Activated CD4-positive, alpha-beta T cell treated with anti-CD3 and anti-CD28 coated beads, Interleukin-2, amount 50 U/mL, for 1 hour (primary cell): Measurements from ENCODE around the gene DIPK1B.

ENCODE experiments used
- DNase-seq: peaks from one replicate; pipeline ENCODE4 v3.0.0-alpha.2; 2020

Gene DIPK1B

GRCh38 chr9:136686794-136687711, 25.3 kb upstream of the DIPK1B start, which contains the start of gene AGPAT2:
Gene AGPAT2, minus strand, starts transcription at chr9:136687457. Its CDS starts 100 bp downstream, at chr9:136687357.
- peak; percentile 58 for DNase-seq

DNA sequence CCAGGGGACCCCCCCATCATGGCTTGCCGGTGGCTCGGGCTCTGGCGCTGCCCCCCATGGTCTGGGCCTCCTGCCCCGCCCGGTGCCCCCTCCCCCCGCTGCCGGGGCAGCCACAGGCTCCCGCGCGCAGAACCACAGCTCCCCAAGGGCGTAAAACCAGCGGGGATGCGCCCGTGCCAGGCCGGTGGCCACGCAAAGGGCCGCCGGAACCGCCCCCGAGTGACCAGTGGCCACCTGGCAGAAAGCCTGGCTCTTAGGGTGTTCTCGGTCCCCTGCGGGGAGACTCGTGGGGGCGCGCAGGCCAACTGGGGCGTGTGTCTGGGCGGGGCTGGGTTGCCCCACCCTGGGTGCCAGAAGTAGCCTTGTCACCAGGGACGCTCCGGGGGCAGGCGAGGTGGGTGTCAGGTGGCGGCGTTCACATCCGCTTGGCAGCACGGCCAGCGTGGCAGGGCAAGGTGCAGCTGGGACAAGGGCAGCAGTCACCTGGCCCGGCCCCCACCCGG, 24.6 kb upstream of the DIPK1B start:
- no peak for DNase-seq

DNA sequence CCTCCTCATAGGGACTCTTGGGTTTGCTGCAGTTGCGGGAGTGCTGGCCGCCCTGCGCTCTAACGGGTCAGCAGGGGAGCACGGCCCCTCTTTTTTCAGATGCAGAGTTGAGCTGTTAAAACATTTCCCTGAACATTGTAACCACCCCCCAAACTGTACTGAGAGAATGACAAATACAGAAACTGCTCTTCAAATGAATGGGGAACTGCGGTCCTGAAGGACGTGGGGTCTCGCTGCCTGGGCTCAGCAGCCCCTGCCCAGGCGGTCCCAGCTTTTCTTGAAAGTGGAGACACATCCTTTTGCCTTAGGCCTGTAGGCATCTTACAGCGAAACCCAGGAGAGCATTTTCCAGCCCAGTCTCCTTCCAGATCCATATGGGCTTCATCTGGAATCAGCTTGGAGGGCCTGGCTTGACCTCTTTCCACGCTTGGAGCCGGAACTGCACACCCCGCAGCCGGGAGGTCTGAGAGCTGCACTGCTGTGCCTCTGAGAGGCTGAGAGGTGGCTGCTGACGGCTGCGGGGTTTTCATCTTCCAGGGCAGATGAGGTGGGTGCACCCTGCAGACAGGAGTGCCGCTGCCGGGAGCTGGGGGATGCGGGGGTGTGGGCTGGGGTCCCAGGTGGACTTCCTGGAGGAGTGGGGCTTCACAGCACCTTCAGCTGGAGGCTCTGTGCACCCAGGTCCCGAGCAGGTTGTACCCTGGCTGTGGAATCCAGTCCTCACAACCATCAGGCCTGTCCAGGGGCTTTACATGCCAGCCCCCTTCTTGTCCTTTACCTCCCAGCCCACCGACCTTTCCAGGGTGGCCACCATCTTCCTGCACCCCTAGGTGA, 23.9 kb upstream of the DIPK1B start:
- no peak for DNase-seq

GRCh38 chr9:136689108-136689460, 23.3 kb upstream of the DIPK1B start:
- no peak for DNase-seq

GRCh38 chr9:136690104-136690805, 22.1 kb upstream of the DIPK1B start:
- DNase-seq = no peak

DNA sequence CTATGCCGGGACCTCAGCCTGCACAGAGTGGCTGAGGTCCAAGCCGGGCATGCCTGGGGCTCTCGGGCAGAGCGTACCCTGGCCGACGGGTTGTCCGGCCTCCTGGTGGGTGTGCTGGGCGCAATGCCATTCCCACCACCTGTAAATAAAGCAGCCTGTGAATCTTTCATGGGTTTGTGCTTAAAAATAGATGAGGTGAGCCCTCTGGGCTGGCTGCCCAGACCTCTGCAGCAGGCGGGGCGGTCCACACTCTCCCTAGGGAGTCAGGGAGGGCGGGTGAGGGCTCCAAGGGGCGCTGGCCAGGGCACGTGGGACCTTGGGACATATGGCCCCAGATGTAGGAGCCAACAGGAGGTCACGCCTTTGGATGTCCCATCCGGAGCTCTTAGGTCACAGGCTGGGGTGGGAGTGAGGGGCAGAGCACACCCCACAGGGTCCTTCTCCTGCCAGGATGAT, 21.5 kb upstream of the DIPK1B start:
- no peak for DNase-seq

- DNase-seq = no peak
These were observed 20.8 kb upstream of the DIPK1B start for GRCh38 chr9:136691316-136692184.

DNA sequence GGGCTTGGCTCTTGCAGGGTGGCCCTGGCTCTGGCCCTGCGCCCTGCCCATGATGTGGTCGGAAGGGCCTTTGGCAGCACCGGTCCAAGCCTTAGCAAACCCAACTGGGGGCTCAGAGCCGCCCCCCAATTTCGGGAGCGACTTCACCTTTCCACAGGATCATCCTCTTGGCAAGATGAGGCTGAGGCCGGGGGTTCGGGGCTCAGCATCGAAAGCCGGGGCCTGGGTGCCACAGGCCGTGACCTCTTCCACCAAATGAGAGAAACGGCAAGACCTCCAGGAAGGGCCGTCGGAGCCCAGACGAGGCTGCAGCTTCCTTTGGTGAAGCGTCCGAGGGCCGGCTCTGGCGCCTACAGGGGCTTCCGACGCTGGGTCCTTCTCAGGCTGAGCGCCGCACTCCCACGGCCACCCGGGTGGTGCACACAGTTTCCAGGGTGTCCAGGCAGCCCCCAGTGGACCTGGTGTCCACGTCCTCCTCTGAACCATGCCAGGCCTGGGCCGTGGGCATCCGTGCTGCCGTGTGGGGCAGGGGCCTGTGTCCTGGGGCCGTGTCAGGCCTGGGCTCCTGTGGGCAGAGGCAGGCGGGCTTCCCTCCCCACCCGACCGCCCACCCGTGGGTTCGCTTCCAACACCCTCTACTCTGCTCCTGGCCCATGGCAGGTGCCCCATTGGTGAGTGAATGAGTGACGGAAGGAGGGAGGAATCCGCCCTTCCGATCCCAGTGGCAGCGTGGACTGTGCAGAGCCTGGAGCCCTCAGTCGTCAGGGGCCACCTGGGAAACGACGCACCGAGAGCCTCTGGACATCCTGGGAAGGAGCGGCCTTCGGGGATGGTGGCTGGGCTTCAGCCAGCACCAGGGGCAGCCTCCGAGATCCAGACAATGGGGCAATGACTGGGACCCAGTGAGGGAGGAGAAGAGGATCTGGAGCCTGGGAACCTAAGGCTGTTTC, 19.9 kb upstream of the DIPK1B start:
- DNase-seq = no peak

- DNase-seq = no peak
These were observed 19.3 kb upstream of the DIPK1B start for GRCh38 chr9:136693135-136693489.

DNA sequence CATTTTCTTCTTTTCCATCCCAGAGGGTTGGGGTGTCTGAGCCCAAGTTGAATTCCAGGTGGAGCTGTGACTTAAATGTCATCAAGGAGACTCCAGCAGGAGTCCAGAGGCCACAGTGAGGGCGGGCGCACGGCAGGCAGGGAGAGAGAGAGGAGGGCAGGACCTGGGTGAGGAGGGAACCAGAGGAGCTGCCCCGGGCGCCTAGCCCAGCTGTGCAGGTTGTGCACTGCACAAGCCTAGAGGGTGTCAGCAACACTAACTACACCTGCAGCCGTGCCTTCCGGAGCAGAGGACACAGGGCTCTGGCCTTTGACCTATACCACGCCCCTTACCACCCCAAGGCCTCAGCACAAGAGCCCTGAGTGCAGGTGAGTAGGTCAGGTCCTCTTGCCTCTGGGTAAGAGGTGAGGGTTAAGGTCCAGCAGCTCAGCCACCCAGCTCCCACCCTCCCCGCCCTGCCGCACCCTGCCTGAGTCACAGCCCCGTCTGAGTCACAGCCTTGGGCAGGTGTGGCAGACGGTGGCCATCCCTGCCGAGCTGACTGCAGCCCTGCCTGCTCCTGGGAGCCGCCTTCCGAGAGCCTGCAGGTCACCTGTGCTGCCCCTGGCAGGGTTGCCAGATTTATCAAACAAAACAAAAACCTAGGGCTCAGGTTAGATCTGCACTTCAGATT, 18.7 kb upstream of the DIPK1B start:
- no peak for DNase-seq

DNA sequence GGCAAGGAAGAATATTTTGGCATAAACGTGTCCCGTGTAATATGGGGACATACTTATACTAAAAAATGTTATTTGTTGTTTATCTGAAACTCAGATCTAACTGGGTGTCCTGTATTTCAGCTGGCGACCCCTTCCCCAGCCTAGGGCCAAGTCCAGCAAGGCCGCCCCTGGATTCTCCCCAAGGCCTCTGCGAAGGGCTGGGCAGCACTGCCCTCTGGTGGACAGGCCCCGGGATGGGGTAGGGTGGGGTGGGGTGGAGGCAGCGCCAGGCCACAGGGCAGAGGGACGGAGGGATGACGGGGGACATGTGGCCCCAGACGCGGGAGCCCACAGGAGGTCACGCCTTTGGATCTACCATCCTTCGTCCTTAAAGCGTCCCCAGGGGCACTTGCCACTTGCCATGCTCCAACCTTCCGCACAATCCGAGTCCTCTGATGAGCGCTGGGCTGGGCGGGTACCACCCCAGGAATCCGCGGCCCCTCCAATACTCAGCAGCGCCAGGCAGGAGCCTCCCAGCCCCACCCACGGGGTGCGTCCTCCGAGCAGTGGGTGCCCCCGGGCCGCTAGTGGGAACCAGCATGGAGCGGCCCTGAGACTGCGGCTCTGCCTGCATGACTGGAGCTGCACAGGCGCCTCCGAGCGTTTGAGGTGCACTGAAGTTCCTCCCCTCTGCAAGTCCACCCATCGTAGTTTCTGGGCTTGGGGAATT, 18.1 kb upstream of the DIPK1B start:
- DNase-seq = no peak

DNA sequence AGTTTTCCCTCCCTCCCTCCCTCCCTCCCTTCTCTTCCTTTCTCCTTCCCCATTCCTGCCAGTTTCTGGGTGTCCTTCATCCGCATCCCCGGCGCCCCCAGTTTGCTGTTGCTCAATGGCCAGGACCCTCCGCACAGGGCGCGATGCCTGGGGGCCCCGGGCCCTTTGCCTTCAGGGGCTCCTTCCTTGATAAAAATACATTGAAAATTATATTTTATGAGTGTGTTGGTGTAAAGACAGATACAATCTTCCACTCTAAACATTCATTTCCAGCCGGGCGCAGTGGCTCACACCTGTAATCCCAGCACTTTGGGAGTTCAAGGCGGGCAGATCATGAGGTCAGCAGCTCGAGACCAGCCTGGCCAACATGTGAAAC, 17.5 kb upstream of the DIPK1B start:
- DNase-seq = no peak

DNA sequence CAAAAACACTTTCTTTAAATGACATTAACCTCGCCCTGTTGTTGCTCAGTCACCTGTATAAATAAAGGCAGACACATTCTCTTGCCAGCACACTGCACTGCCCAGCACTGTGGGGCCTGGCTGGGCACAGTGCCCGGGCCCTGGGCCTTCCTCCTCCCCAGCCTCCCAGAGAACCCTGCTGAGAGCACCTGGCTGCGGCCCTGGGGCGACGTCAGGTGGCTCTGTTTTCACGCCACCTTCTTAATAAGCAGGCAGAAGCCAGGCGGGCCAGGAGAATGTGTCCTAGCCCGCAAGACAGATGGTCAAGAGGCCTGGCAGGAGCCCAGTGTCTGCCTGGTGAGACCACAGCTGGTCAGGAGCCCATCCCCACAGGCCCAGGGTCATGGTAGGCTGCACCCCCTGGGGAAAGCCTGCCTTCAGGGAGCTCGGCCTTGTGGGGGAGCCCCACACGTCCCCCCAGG, 16.9 kb upstream of the DIPK1B start:
- DNase-seq = no peak

GRCh38 chr9:136695955-136696354, 16.4 kb upstream of the DIPK1B start:
- DNase-seq = no peak

DNA sequence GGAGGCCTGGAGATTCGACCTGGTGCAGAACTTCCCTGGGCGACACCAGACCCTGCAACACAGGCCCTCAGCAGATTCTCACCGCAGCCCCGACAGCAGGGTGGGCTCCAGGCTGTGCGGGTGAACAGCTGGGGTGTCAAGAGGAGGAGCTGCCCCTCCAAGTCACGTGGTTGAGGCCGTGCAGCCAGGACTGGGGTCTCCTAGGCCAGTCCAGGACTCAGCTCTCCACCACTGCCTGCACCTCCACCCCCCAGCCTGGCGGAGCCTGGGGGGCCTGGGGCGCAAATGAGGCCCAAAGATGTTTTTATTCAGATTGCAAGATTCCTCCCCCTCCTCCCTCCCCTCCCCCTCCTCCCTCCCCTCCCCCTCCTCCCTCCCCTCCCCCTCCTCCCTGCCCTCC, 15.9 kb upstream of the DIPK1B start:
- DNase-seq = no peak

DNA sequence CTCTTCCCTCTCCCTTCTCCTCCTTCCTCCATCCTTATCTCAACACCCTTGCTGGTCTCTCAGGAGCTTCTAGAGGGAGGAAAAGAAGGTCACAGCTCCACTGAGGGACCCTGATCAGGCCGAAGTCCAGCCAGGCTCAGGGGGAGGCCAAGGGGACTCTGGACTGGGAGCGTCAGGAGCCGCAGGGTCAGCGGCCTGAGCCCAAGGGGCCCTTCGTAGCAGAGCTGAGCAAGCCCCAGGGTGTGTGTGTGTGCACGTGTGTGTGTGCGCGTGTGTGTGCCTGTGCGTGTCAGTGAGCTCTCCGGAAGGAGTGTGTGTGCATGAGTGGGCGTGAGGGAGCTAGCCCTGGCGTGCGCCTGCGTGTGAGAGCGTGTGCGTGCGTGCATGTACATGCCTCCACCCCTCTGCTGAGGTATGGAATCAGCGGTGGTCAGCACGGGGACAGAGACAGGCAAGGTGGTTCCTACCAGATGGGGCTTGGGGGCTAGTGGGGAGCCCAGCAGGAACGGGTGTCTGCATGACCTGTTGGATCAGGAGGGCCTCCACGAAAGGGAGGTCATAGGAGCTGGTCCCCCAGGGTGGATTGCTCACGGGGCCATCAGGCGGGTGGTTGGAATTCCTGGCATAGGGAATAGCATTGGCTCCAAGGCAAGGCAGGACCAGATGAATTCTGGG, 15.1 kb upstream of the DIPK1B start:
- DNase-seq = no peak

DNA sequence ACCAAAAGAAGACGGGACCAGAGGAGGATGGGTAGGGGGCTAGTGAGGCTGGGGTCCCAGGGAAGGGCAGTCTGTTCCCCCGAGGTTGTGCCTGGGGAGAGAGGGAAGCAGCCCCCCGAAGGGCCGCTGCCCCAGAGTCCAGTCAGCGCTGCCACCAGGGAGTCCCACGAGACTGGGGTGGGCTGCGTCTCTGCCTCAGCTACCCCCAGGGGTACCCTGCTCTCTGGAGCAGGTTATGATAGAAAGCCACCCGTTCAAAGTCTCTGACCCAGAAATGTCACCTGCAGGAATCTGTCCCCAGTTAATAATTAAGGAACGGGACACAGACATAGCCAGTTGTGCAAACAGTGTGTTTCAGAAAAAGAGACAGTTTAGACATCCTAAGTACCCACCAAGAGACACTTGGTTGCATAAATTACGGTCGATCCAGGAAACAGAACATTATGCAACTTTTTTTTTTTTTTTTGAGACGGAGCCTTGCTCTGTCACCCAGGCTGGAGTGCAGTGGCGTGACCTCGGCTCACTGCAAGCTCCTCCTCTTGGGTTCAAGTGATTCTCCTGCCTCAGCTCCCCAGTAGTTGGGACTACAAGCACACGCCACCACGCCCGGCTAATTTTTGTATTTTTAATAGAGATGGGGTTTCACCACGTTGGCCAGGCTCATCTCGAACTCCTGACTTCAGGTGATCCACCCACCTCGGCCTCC, 14.4 kb upstream of the DIPK1B start:
- DNase-seq = no peak

DNA sequence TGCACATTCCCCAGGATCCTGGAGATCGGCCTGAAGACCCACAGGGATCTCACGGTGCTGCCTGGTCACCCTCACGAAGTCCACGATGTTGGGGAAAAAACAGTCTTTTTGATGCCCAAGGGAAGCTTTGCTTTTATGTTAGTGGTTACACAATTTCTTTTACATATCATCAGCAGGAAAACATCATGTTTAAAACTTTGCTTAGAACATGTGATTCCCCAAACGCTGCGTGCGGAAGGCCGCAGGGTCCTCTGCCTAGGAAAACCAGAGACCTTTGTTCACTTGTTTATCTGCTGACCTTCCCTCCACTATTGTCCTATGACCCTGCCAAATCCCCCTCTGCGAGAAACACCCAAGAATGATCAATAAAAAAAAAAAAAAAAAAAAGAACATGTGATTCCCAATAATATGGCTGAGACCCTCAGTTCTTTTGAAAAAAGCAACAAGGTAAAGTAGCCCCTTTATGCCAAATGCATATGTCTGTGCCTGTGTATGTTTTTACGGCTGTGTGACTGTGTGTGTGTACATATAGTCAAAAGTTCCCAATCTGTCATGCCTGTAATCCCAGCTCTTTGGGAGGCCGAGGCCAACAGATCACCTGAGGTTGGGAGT, 13.6 kb upstream of the DIPK1B start:
- DNase-seq = no peak
